Sigmoid colon (tissue), 4 donors: ENCODE data around the gene TJP2.

Source experiments
- EP300 ChIP-seq, 4 donors: sonication (generic); formaldehyde crosslinking; IDR thresholded peaks; one replicate each; pipeline ENCODE4 v1.6.1; 2017; ENCODE audit warnings: antibody characterized with exemption in 4 of 4
- POLR2A ChIP-seq, 2 donors: fragments of 450-650 bp; IDR thresholded peaks; one replicate each; pipeline ENCODE4 v1.6.1; 2016; ENCODE audit warnings: antibody characterized with exemption in 2 of 2, mild to moderate bottlenecking in 2 of 2, moderate library complexity in 2 of 2
- POLR2AphosphoS5 ChIP-seq, 4 donors: sonication (generic); formaldehyde crosslinking; IDR thresholded peaks; one replicate each; pipeline ENCODE4 v1.6.1; 2017; ENCODE audit warnings: antibody characterized with exemption in 4 of 4
- TF ChIP-seq, protein P1 (sequence below), 4 experiments: fragments of 450-650 bp in 3 of 4; fragments of 200-600 bp in 1 of 4; IDR thresholded peaks; one replicate each; pipeline ENCODE4 v1.5.1; 2016 to 2019; ENCODE audit warnings: antibody characterized with exemption in 4 of 4, mild to moderate bottlenecking in 3 of 4, moderate library complexity in 2 of 4

- TF ChIP-seq POLR2AphosphoS5 (IDR thresholded peaks at IDR 0.05) (no peak), POLR2A (IDR thresholded peaks at IDR 0.05) (no peak), EP300 (IDR thresholded peaks at IDR 0.05) (no peak)
- TF ChIP-seq, protein P1, sequence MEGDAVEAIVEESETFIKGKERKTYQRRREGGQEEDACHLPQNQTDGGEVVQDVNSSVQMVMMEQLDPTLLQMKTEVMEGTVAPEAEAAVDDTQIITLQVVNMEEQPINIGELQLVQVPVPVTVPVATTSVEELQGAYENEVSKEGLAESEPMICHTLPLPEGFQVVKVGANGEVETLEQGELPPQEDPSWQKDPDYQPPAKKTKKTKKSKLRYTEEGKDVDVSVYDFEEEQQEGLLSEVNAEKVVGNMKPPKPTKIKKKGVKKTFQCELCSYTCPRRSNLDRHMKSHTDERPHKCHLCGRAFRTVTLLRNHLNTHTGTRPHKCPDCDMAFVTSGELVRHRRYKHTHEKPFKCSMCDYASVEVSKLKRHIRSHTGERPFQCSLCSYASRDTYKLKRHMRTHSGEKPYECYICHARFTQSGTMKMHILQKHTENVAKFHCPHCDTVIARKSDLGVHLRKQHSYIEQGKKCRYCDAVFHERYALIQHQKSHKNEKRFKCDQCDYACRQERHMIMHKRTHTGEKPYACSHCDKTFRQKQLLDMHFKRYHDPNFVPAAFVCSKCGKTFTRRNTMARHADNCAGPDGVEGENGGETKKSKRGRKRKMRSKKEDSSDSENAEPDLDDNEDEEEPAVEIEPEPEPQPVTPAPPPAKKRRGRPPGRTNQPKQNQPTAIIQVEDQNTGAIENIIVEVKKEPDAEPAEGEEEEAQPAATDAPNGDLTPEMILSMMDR (IDR thresholded peaks at IDR 0.05) = no peak
These were observed 37.9 kb upstream of the TJP2 start for GRCh38 chr9:69136185-69136584.
